Measurements from ENCODE around the gene TP53BP2. TPM values are rescaled to one million over a fixed set of nuclear protein-coding genes. Genes with fewer than 3 reads are reported as not detected.
"Not testable (repeated sequence)": the region's sequence is repeated elsewhere in the genome, so short reads cannot be mapped to it uniquely, and the experiment has no call there.

TP53BP2 gene
- total RNA-seq, 2 experiments from 2014 or later, result 21.1 to 21.7 TPM

- H3K79me2 ChIP-seq (ENCODE audit: insufficient read depth, low read depth, low read length), result no peaks in the 10 kb centered on the region
- POLR2A ChIA-PET, result interaction anchor here (0.7 kb wide), 1 partner anchor 836 kb away, joined by 3 read pairs; no protein-coding TSS in a partner anchor
- no peaks in the 10 kb centered on the region for H3K36me3 ChIP-seq (ENCODE audit: insufficient read depth, low read length)
- no peaks in the 10 kb centered on the region for H3K4me1 ChIP-seq (ENCODE audit: insufficient read depth, low read length, poor library complexity, severe bottlenecking)
- H3K4me3 ChIP-seq (ENCODE audit: low read depth, low read length, poor library complexity, severe bottlenecking), result no peak overlapping the region
- DNase-seq (ENCODE audit: low spot score), result no peak
- H4K20me1 ChIP-seq (ENCODE audit: insufficient read depth, low read length), result no peaks in the 10 kb centered on the region
- BruUV-seq (replicated peaks), result no TSS peak
- TF ChIP-seq EZH2phosphoT487 (IDR thresholded peaks at IDR 0.05; ENCODE audit: borderline replicate concordance, low read depth, low read length) (no peak), CTCF (conservative IDR thresholded peaks at IDR 0.05; ENCODE audit: low read length) (no peak)
- H3K27ac ChIP-seq (ENCODE audit: low read depth, low read length, poor library complexity, severe bottlenecking), result no peak overlapping the region
- no peak overlapping the region for H2AFZ ChIP-seq (ENCODE audit: low read length)
- no peaks in the 10 kb centered on the region for H3K9me2 ChIP-seq (ENCODE audit: insufficient read depth, low read length)
- CTCF ChIA-PET (ENCODE audit: unreplicated experiment), result no interaction called here
- H3K9me3 ChIP-seq (ENCODE audit: low read length), result peaks cover 3% of the 10 kb centered on the region
- intact Hi-C loops (cut with micrococcal nuclease; ENCODE audit: unreplicated experiment), result no loop called here
- no peak overlapping the region for H3K4me2 ChIP-seq (ENCODE audit: low read length)
Measured at GRCh38 chr1:223870617-223871574, 25.1 kb upstream of the TP53BP2 start.

DNA sequence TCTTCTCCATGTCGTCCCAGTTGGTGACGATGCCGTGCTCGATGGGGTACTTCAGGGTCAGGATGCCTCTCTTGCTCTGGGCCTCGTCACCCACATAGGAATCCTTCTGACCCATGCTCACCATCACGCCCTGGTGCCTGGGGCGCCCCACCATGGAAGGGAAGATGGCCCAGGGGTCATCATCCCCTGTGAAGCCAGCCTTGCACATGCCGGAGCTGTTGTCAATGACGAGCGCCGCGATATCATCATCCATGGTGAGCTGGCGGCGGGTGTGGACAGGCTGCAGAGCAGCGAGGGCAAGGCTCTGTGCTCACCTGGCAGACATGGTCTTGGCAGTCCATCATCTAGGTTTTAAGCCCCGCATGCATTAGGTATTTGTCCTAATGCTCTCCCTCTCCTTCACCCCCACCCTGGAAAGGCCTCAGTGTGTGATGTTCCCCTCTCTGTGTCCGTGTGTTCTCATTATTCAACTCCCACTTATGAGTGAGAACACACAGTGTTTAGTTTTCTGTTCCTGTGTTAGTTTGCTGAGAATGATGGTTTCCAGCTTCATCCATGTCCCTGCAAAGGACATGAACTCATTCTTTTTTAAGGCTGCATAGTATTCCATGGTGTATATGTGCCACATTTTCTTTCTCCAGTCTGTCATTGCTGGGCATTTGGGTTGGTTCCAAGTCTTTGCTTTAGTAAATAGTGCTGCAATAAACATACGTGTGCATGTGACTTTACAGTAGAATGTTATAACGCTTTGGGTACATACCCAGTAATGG, 19.0 kb upstream of the TP53BP2 start:
- H3K9me3 ChIP-seq (ENCODE audit: low read length); DNase-seq (ENCODE audit: low spot score); intact Hi-C loops (cut with micrococcal nuclease; ENCODE audit: unreplicated experiment); H3K4me3 ChIP-seq (ENCODE audit: low read depth, low read length, poor library complexity, severe bottlenecking); H4K20me1 ChIP-seq (ENCODE audit: insufficient read depth, low read length); H2AFZ ChIP-seq (ENCODE audit: low read length); POLR2A ChIA-PET; H3K36me3 ChIP-seq (ENCODE audit: insufficient read depth, low read length); H3K4me1 ChIP-seq (ENCODE audit: insufficient read depth, low read length, poor library complexity, severe bottlenecking); BruUV-seq (replicated peaks); CTCF ChIA-PET (ENCODE audit: unreplicated experiment); H3K9me2 ChIP-seq (ENCODE audit: insufficient read depth, low read length); H3K4me2 ChIP-seq (ENCODE audit: low read length); H3K79me2 ChIP-seq (ENCODE audit: insufficient read depth, low read depth, low read length); H3K27ac ChIP-seq (ENCODE audit: low read depth, low read length, poor library complexity, severe bottlenecking): not testable (repeated sequence)

GRCh38 chr1:223864084-223864483, 18.3 kb upstream of the TP53BP2 start:
- Histone ChIP-seq H2AFZ (ENCODE audit: low read length) (no peak overlapping the region), H3K9me2 (ENCODE audit: insufficient read depth, low read length) (no peaks in the 10 kb centered on the region), H3K36me3 (ENCODE audit: insufficient read depth, low read length) (no peaks in the 10 kb centered on the region), H3K79me2 (ENCODE audit: insufficient read depth, low read depth, low read length) (no peaks in the 10 kb centered on the region), H3K4me2 (ENCODE audit: low read length) (no peak overlapping the region), H3K9me3 (ENCODE audit: low read length) (no peaks in the 10 kb centered on the region), H3K4me3 (ENCODE audit: low read depth, low read length, poor library complexity, severe bottlenecking) (no peak overlapping the region), H3K27ac (ENCODE audit: low read depth, low read length, poor library complexity, severe bottlenecking) (no peak overlapping the region), H4K20me1 (ENCODE audit: insufficient read depth, low read length) (no peaks in the 10 kb centered on the region), H3K4me1 (ENCODE audit: insufficient read depth, low read length, poor library complexity, severe bottlenecking) (no peaks in the 10 kb centered on the region)
- no peak for TF ChIP-seq EZH2phosphoT487 (IDR thresholded peaks at IDR 0.05; ENCODE audit: borderline replicate concordance, low read depth, low read length)
- no peak for TF ChIP-seq CTCF (conservative IDR thresholded peaks at IDR 0.05; ENCODE audit: low read length)
- intact Hi-C loops (cut with micrococcal nuclease; ENCODE audit: unreplicated experiment), result no loop called here
- no peak for DNase-seq (ENCODE audit: low spot score)
- BruUV-seq (replicated peaks), result no TSS peak
- ChIA-PET POLR2A (no interaction called here), CTCF (ENCODE audit: unreplicated experiment) (no interaction called here)

All from OCI-LY7 (cell line).